Coronary artery (tissue), 2 donors: ENCODE results near the gene CDK9.

Experiments
- DNase-seq: peaks from one replicate; pipeline ENCODE4 v3.0.0-alpha.2; 2017; ENCODE audit warnings: low spot score
- H3K27ac ChIP-seq, 2 donors: fragments of 200-600 bp; sonication (generic); one replicate each; pipeline ENCODE4 v1.5.1; 2016 to 2019
- H3K4me3 ChIP-seq: fragments of 200-600 bp; sonication (generic); 2 replicates; pipeline ENCODE4 v1.5.1; 2016; ENCODE audit warnings: mild to moderate bottlenecking, moderate library complexity
- CTCF ChIP-seq: fragments of 200-600 bp; sonication (generic); IDR thresholded peaks from one replicate; pipeline ENCODE4 v1.5.1; 2019; ENCODE audit warnings: antibody characterized with exemption

The CDK9 gene

GRCh38 chr9:127770583-127770904, 15.3 kb upstream of the CDK9 start:
- TF ChIP-seq CTCF: no peak
- peak overlapping the region; percentile 3 to 82 for H3K27ac ChIP-seq
- H3K4me3 ChIP-seq: peak overlapping the region; percentile 80
- no peak for DNase-seq

- peak; percentile 99 for DNase-seq
- Histone ChIP-seq H3K4me3 (peak overlapping the region; percentile 80), H3K27ac (peak overlapping the region; percentile 3 to 82)
- no peak for TF ChIP-seq CTCF
Observed at GRCh38 chr9:127770905-127771569, 14.8 kb upstream of the CDK9 start.

GRCh38 chr9:127771570-127772189, 14.2 kb upstream of the CDK9 start:
- no peak for TF ChIP-seq CTCF
- Histone ChIP-seq H3K4me3 (peak overlapping the region; percentile 80), H3K27ac (peak overlapping the region in 1 of 2 donors; percentile 82)
- DNase-seq: no peak

GRCh38 chr9:127772603-127773002, 13.2 kb upstream of the CDK9 start:
- no peak for TF ChIP-seq CTCF
- no peak overlapping the region for H3K27ac ChIP-seq
- no peak overlapping the region for H3K4me3 ChIP-seq
- no peak for DNase-seq

DNA sequence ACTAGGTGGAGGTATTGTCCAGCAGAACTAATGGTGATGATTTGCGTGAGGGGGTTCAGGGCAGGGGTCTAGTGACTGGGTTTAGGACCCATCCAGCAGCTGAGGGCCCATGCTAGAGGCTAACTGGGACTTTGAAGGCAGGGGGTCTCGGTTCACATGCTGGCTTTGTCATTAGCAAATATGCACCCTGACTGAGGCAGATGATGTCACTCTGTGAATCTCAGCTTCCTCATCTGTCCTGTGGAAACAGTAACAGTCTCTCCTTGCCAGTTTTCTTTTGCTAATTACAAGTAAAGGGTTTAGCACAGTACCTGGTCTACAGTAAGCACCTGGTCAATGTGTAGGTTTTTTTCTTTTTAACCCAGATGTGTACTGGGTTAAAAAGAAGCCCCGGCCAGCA, 12.6 kb upstream of the CDK9 start:
- DNase-seq: no peak
- H3K27ac ChIP-seq: no peak overlapping the region
- no peak for TF ChIP-seq CTCF
- no peak overlapping the region for H3K4me3 ChIP-seq

GRCh38 chr9:127773981-127774380, 11.9 kb upstream of the CDK9 start:
- no peak for DNase-seq
- TF ChIP-seq CTCF: no peak

More at GRCh38 chr9:127773981-127774380, 11.9 kb upstream of the CDK9 start:
- H3K4me3 ChIP-seq: no peak overlapping the region
- no peak overlapping the region for H3K27ac ChIP-seq
